Measurements from ENCODE around the gene CCDC183.
"Not testable (repeated sequence)": the region's sequence is repeated elsewhere in the genome, so short reads cannot be mapped to it uniquely, and the experiment has no call there.

GRCh38 chr9:136796775-136797347 is 723 bp downstream of the CCDC183 start:
- not testable (repeated sequence) for TF ChIP-seq CTCF, POLR2A (IDR thresholded peaks at IDR 0.05)

Data from uterus (tissue), 2 donors.